Measurements from ENCODE around the gene GUCY2F. TPM values are rescaled to one million over a fixed set of nuclear protein-coding genes. Genes with fewer than 3 reads are reported as not detected.

Gene GUCY2F
- total RNA-seq: not detected
- not detected for polyA plus RNA-seq
- long read RNA-seq, donor 1: 0 reads
- long read RNA-seq, donor 2: 0 reads
- long read RNA-seq, donor 3: 0 reads

DNA sequence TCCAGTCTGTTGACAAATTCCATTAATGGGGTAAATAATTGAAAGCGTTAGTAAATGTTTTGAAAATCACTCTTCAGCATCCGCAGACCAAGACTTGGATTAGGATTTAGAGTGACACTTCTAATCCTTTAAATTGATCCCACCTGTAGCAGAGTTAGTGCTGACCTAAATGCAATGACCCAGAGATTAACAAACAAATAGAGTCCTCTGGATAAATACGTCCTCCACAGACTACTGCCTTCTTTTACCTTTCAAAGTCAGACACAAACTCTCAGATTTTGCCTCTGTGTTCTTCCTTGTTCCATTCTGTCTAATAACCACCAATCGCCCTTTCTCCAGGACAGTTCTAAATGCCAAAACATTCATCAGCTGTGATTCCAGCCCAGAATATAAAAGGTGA lies at the start of gene GUCY2F:
GUCY2F (minus strand) TSS at position 101 of the 400 bp plus-strand sequence. CDS start 6,150 bp downstream, outside the sequence.
- WGBS, 4 donors: 58 to 80% (median 68%) methylated on average over 4 of the region's 4 CpGs
- no peak within 1 kb of the TSS for H3K27ac ChIP-seq
- no peak within 1 kb of the TSS for H3K4me3 ChIP-seq
- TF ChIP-seq POLR2A (IDR thresholded peaks at IDR 0.05): no peak
- DNase-seq (no peak), ATAC-seq (no peak)
- H3K27me3 ChIP-seq: peaks cover 0 to 51% (median 0%) of the 10 kb centered on the region in 9 donors
- intact Hi-C loops (cut with DNase I): loop anchor here in 5 of 10 donors (5.0 to 10.0 kb wide), 3 partner anchors 403 to 1363 kb away; no protein-coding TSS in a partner anchor
- no peaks in the 10 kb centered on the region for H3K9me3 ChIP-seq
- no peaks in the 10 kb centered on the region for H3K4me1 ChIP-seq
- no peaks in the 10 kb centered on the region for H3K36me3 ChIP-seq

DNA sequence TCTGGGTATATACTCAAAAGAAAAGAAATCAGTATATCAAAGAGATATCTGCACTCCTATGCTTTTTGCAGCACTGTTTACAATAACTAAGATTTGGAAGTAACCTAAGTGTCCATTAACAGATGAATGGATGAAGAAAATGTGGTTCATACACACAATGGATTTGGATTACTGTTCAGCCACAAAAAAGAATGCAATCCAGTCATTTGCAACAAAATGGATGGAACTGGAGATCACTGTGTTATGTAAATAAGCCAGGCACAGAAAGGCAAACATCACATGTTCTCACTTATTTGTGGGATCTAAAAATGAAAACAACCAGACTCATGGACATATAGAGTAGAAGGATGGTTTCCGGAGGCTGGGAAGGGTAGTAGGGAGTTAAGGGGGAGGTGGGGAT lies 37.1 kb upstream of the GUCY2F start:
- Histone ChIP-seq H3K4me3 (no peak overlapping the region), H3K4me1 (no peaks in the 10 kb centered on the region), H3K36me3 (no peaks in the 10 kb centered on the region), H3K27ac (no peak overlapping the region), H3K27me3 (peaks cover 0 to 9% (median 0%) of the 10 kb centered on the region in 9 donors), H3K9me3 (no peaks in the 10 kb centered on the region)
- ATAC-seq (no peak), DNase-seq (no peak)
- no peak for TF ChIP-seq POLR2A (IDR thresholded peaks at IDR 0.05)
- TF ChIP-seq, protein P1, sequence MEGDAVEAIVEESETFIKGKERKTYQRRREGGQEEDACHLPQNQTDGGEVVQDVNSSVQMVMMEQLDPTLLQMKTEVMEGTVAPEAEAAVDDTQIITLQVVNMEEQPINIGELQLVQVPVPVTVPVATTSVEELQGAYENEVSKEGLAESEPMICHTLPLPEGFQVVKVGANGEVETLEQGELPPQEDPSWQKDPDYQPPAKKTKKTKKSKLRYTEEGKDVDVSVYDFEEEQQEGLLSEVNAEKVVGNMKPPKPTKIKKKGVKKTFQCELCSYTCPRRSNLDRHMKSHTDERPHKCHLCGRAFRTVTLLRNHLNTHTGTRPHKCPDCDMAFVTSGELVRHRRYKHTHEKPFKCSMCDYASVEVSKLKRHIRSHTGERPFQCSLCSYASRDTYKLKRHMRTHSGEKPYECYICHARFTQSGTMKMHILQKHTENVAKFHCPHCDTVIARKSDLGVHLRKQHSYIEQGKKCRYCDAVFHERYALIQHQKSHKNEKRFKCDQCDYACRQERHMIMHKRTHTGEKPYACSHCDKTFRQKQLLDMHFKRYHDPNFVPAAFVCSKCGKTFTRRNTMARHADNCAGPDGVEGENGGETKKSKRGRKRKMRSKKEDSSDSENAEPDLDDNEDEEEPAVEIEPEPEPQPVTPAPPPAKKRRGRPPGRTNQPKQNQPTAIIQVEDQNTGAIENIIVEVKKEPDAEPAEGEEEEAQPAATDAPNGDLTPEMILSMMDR (IDR thresholded peaks at IDR 0.05): no peak
- WGBS, 4 donors: 88 to 97% (median 93%) methylated on average over 1 of the region's 1 CpG
- intact Hi-C loops (cut with DNase I): no loop called here

DNA sequence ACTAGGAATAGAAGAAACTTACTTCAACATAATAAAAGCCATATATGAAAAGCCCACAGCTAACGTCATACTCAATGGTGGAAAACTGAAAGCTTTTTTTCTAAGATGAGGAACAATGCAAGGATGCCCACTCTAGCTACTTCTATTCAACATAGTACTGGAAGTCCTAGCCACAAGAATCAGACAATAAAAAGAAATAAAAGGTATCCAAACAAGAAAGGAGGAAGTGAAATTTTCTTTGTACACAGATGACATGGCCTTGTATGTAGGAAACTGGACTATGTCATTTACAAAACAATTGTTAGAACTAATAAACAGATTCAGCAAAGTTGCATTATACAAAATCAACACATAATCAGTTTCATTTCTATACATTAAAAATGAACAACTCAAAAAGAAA lies 29.2 kb upstream of the GUCY2F start:
- Histone ChIP-seq H3K27me3 (peaks cover 0 to 23% (median 0%) of the 10 kb centered on the region in 9 donors), H3K27ac (no peak overlapping the region), H3K4me3 (no peak overlapping the region), H3K4me1 (no peaks in the 10 kb centered on the region), H3K36me3 (no peaks in the 10 kb centered on the region), H3K9me3 (no peaks in the 10 kb centered on the region)
- intact Hi-C loops (cut with DNase I): no loop called here
- ATAC-seq (no peak), DNase-seq (no peak)
- TF ChIP-seq, protein P1 (IDR thresholded peaks at IDR 0.05): no peak
- TF ChIP-seq POLR2A (IDR thresholded peaks at IDR 0.05): no peak
- 55 to 70% (median 67%) methylated on average over 1 of the region's 1 CpG for WGBS, 4 donors

DNA sequence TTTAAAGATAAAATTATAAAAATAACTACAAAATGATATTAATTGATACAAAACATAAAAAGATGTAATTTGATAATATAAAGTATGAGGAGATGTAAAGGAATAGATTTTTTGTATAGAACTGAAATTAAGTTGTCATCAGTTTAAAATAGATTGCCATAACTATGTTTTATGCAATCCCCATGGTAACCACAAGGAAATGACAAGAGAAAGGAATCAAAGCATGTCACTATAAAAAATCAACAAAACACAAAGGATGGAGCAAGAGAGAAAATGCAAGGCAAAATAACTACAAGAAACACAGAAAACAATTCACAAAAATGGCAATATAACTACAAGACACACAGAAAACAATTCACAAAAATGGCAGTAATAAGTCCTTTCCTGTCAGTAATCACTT lies 27.0 kb upstream of the GUCY2F start:
- ATAC-seq (no peak), DNase-seq (no peak)
- Histone ChIP-seq H3K4me3 (no peak overlapping the region), H3K36me3 (no peaks in the 10 kb centered on the region), H3K4me1 (no peaks in the 10 kb centered on the region), H3K27ac (no peak overlapping the region), H3K9me3 (no peaks in the 10 kb centered on the region), H3K27me3 (peaks cover 0 to 31% (median 0%) of the 10 kb centered on the region in 9 donors)
- intact Hi-C loops (cut with DNase I): no loop called here
- TF ChIP-seq, protein P1 (IDR thresholded peaks at IDR 0.05): peak in 1 of 12 donors; percentile 10
- no peak for TF ChIP-seq POLR2A (IDR thresholded peaks at IDR 0.05)

DNA sequence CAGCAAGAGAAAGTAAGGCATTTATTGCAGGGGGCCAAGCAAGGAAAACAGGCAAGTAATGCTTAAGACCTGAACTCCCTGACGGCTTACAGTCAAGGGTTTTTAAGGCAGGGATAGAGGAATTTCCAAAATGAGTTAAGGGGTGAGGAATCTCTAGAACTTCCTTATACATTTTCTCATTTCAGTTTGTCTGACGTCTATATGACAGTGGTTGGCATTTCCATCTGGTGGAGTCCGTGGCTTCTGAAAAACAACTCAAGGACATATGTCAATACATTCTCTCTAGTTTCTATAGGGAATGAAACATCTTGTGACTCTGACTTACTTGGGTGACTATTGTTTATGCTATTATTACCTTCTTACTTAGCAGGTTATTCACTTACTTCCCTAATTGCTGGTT lies 19.3 kb upstream of the GUCY2F start:
- intact Hi-C loops (cut with DNase I): no loop called here
- H3K36me3 ChIP-seq: no peaks in the 10 kb centered on the region
- DNase-seq (no peak), ATAC-seq (no peak)
- no peaks in the 10 kb centered on the region for H3K9me3 ChIP-seq
- H3K4me1 ChIP-seq: no peaks in the 10 kb centered on the region
- TF ChIP-seq, protein P1 (IDR thresholded peaks at IDR 0.05): no peak
- H3K27ac ChIP-seq: no peak overlapping the region
- 62 to 86% (median 70%) methylated on average over 3 of the region's 3 CpGs for WGBS, 4 donors
- H3K27me3 ChIP-seq: peaks cover 0 to 60% (median 0%) of the 10 kb centered on the region in 9 donors
- H3K4me3 ChIP-seq: no peak overlapping the region
